Adrenal gland (tissue), 5 donors: ENCODE data around the gene FBXO10.

ENCODE experiments used
- CTCF ChIP-seq, 6 experiments: fragments of 450-650 bp in 4 of 6; fragments of 200-600 bp in 2 of 6; sonication (generic) in 1 of 6; IDR thresholded peaks; 1 replicate in 5 of 6; 2 replicates in 1 of 6; pipeline versions ENCODE4 v1.5.1 to v1.8.0; 2016 to 2021; ENCODE audit warnings: antibody characterized with exemption in 6 of 6, mild to moderate bottlenecking in 2 of 6, moderate library complexity in 1 of 6
- POLR2A ChIP-seq, 2 donors: fragments of 450-650 bp; IDR thresholded peaks; one replicate each; pipeline ENCODE4 v1.6.1; 2017; ENCODE audit warnings: antibody characterized with exemption in 2 of 2, mild to moderate bottlenecking in 2 of 2, moderate library complexity in 1 of 2
- donor health status: DM: no; HTN: no; CAD: no.

DNA sequence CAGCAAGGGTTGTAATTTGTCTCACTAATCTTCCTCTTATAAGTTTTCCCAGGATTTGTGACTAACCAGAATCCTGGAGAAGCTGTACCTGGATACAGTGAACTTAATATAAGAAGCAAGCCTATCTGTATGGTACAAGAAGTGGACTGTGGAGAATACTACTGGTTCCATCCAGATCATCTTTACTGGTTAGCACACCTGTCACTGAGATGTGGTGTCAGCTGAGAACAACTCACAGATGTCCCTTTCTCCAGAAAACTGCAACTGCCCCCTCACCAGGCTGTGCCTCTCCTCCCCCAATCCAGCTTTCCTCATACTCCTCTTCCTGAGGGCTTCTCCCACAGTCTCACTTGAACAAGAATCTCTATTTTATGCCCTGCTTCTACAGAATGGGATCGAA lies 4.9 kb downstream of the FBXO10 start:
- TF ChIP-seq CTCF (IDR thresholded peaks at IDR 0.05) (no peak), POLR2A (IDR thresholded peaks at IDR 0.05) (no peak)
